Right renal cortex interstitium (tissue), 3 donors: ENCODE measurements around the gene SIPA1L2. TPM values are rescaled to one million over a fixed set of nuclear protein-coding genes. Genes with fewer than 3 reads are reported as not detected.

Source experiments
- DNase-seq, 3 donors: peaks; one replicate each; pipeline ENCODE4 v3.0.0-alpha.2; 2013; ENCODE audit warnings: low read depth in 3 of 3, low spot score in 2 of 3
- polyA plus RNA-seq, 3 donors: library from polyadenylated mRNA; unstranded; fragments of 120-200 nt; gene quantifications; one replicate each; pipeline ENCODE4 v1.2.1, GENCODE V29; 2013; ENCODE audit not compliant: insufficient read length in 3 of 3

The SIPA1L2 gene
- polyA plus RNA-seq, 3 donors: 29.0 to 31.2 (median 29.5) TPM

- DNase-seq: no peak
Observed at GRCh38 chr1:232591344-232591743, 38.6 kb downstream of the SIPA1L2 start.

GRCh38 chr1:232590744-232591082, 39.2 kb downstream of the SIPA1L2 start:
- DNase-seq: no peak

GRCh38 chr1:232589812-232590743, 39.9 kb downstream of the SIPA1L2 start:
- no peak for DNase-seq

- no peak for DNase-seq
Observed at GRCh38 chr1:232589111-232589811, 40.7 kb downstream of the SIPA1L2 start.

GRCh38 chr1:232587141-232588008, 42.6 kb downstream of the SIPA1L2 start:
- DNase-seq: no peak

- DNase-seq: no peak
Observed at GRCh38 chr1:232586679-232587078, 43.3 kb downstream of the SIPA1L2 start.

- no peak for DNase-seq
Observed at GRCh38 chr1:232585486-232585885, 44.4 kb downstream of the SIPA1L2 start.

GRCh38 chr1:232581932-232582331, 48.0 kb downstream of the SIPA1L2 start:
- DNase-seq: no peak

Other genes starting within 250 kb of the SIPA1L2 start
- 1 to 10 TPM; 6.4 to 7.7 (median 7.0) TPM for gene MAP10, start 175.3 kb upstream of the SIPA1L2 start, polyA plus RNA-seq